Skeletal muscle tissue (tissue), 4 donors: ENCODE results near the gene MITF. TPM values are rescaled to one million over a fixed set of nuclear protein-coding genes. Genes with fewer than 3 reads are reported as not detected.

ENCODE experiments used
- H3K27ac ChIP-seq: one replicate; pipeline ENCODE4 v1.7.0; 2013; ENCODE audit warnings: mild to moderate bottlenecking, low read depth, low read length, inconsistent platforms
- H3K27me3 ChIP-seq, 3 donors: one replicate each; pipeline ENCODE4 v1.7.0; 2013; ENCODE audit warnings: low read length in 3 of 3; ENCODE audit not compliant: control insufficient read depth in 3 of 3, insufficient read depth in 3 of 3
- H3K36me3 ChIP-seq, 3 donors: one replicate each; pipeline ENCODE4 v1.7.0; 2013; ENCODE audit warnings: low read length in 3 of 3; ENCODE audit not compliant: control insufficient read depth in 3 of 3, insufficient read depth in 3 of 3
- H3K4me1 ChIP-seq, 3 donors: one replicate each; pipeline ENCODE4 v1.7.0; 2013; ENCODE audit warnings: low read length in 3 of 3, mild to moderate bottlenecking in 3 of 3; ENCODE audit not compliant: control insufficient read depth in 3 of 3, insufficient read depth in 3 of 3
- H3K4me3 ChIP-seq, 3 donors: one replicate each; pipeline ENCODE4 v1.7.0; 2013; ENCODE audit warnings: low read length in 3 of 3
- H3K9ac ChIP-seq, 3 donors: one replicate each; pipeline ENCODE4 v1.7.0; 2013; ENCODE audit warnings: low read length in 3 of 3, mild to moderate bottlenecking in 3 of 3, moderate library complexity in 2 of 3, low read depth in 1 of 3
- H3K9me3 ChIP-seq, 3 donors: one replicate each; pipeline ENCODE4 v1.7.0; 2013; ENCODE audit warnings: low read length in 3 of 3; ENCODE audit not compliant: control insufficient read depth in 3 of 3
- total RNA-seq: library from RNA; depleted of rRNA; stranded (reverse); fragments of >200 nt; gene quantifications from one replicate; pipeline ENCODE4 v1.2.3, GENCODE V29; 2014
- donor health status: Osteomylitis.

The MITF gene
- total RNA-seq, 1 donor from 2014 or later, result 11.0 TPM

DNA sequence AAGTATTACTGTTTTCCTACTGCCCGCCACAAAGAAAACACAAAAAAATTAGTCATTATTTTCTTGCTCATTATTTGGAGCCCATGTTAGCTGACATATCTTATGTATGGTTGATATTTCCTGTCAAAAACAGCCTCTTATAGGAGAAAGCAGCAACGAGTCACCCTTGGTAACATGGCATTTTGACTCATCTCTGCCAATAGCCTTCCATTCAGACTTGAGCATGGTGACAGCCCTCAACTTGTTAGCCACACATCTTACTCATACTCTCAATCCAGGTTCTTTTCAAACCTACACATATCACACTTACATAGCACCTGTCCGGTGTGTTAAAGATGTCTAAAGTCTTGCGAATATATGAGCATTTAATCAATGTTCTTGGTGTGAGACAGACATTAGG, 150.8 kb downstream of the MITF start:
- no peak overlapping the region for H3K9ac ChIP-seq
- peaks cover 0 to 3% (median 0%) of the 10 kb centered on the region in 3 donors for H3K36me3 ChIP-seq
- no peaks in the 10 kb centered on the region for H3K27me3 ChIP-seq
- peaks cover 2 to 4% (median 3%) of the 10 kb centered on the region in 3 donors for H3K4me1 ChIP-seq
- H3K9me3 ChIP-seq, result no peaks in the 10 kb centered on the region
- no peak overlapping the region for H3K27ac ChIP-seq
- H3K4me3 ChIP-seq, result no peak overlapping the region

DNA sequence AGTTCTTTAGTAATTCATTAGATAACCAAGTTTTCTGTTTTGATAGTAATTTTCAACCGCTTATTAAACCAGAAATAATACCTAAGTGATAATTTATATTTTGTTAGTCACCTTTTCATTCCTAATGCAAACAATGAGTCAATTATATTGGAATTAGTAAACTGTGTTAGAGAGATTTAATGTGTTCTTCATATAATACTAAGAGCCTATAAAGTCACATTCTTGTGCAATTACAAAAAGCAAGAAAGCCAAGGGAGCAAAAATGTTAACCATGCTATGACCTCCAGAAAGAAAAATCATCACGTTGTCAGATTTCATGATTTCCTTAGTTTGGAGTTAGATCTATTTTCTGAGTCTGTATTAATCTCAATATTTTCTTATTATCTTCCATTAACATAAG, 151.4 kb downstream of the MITF start:
- Histone ChIP-seq H3K4me3 (no peak overlapping the region), H3K4me1 (peaks cover 2 to 4% (median 3%) of the 10 kb centered on the region in 3 donors), H3K27ac (no peak overlapping the region), H3K9me3 (no peaks in the 10 kb centered on the region), H3K9ac (no peak overlapping the region), H3K27me3 (no peaks in the 10 kb centered on the region), H3K36me3 (peaks cover 0 to 3% (median 0%) of the 10 kb centered on the region in 3 donors)

DNA sequence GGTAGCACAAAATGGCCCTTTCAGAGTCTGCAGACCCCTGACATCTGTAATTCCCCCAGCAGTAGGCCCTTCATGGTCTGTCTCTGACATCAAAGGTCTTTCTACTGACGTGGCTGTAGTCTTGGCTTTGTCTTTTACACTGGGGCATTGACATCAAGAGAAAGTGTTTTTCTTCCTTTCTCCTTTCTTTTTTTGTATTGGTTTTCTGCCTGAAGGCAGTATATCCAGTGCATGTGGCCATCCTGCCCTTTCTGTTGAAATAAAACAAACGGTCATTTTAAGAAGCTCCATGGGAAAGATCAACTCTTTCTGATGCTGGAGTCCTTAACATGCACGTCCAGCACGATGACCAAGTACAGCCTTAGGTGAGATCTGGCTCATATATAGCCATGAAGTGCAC, 153.4 kb downstream of the MITF start:
- Histone ChIP-seq H3K36me3 (no peaks in the 10 kb centered on the region), H3K9me3 (no peaks in the 10 kb centered on the region), H3K27me3 (no peaks in the 10 kb centered on the region), H3K4me1 (peaks cover 2 to 3% (median 2%) of the 10 kb centered on the region in 3 donors), H3K4me3 (no peak overlapping the region), H3K9ac (no peak overlapping the region), H3K27ac (no peak overlapping the region)

DNA sequence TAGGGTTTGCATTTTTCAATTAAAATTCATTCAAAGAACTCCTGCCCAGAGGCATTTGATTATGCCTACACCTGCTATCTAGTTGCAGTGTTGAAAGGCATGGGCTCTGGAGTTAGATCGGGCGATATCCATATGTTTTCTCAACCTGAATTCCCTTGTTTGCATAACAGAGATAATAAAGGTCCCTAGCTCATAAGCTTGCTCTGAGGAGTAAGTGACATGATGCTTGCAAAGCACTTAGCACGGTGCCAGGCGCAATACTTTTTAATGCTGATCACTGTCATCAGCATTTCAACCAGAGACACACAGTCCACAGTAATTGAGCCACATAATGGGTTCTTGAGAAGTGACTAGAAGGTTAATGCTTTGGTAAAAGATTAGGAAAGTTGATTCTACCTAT, 154.0 kb downstream of the MITF start:
- no peak overlapping the region for H3K27ac ChIP-seq
- H3K36me3 ChIP-seq, result no peaks in the 10 kb centered on the region
- no peaks in the 10 kb centered on the region for H3K9me3 ChIP-seq
- H3K4me1 ChIP-seq, result peaks cover 2 to 3% (median 2%) of the 10 kb centered on the region in 3 donors
- H3K9ac ChIP-seq, result no peak overlapping the region
- H3K27me3 ChIP-seq, result no peaks in the 10 kb centered on the region
- no peak overlapping the region for H3K4me3 ChIP-seq

DNA sequence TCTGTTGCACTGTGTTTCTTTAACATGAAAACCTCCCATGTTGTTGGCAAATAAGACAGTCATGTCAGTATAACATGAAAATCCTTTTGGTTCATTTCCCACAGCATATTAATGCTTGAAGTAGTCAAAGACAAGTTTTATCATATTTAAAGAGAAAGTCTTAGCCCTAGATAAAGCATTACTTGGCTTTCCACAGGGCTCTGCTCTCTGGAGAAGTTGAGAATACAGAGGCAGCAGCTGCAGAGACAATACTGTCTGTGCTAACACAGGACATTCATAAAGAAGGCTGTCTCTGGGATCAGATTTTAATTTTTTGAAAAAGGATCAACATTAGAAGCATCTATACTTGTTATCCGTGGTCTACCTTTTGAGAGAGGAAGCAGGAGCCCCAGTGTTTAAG, 156.8 kb downstream of the MITF start:
- Histone ChIP-seq H3K36me3 (no peaks in the 10 kb centered on the region), H3K4me1 (peaks cover 0 to 2% (median 0%) of the 10 kb centered on the region in 3 donors), H3K9ac (no peak overlapping the region), H3K27ac (no peak overlapping the region), H3K4me3 (no peak overlapping the region), H3K27me3 (no peaks in the 10 kb centered on the region), H3K9me3 (no peaks in the 10 kb centered on the region)

DNA sequence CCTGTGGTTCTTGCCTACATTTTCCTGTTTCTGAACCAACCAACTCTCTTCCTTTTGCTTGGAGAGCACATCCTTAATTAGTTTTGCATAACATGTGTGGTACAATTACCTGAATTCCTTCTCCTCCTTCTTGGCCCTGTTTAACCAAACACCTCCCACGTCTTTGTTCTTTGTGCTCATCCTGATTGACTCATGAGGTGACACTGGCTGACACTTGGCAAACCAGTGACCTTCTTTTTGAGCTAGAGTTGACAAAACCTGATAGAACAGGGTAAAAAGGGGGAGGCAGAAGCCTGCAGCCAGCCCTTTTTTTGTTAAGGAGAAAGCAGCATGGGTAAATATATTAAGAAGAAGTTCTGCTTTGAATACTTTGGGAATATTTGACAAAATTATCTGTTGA, 161.1 kb downstream of the MITF start:
- Histone ChIP-seq H3K36me3 (no peaks in the 10 kb centered on the region), H3K27me3 (no peaks in the 10 kb centered on the region), H3K9me3 (no peaks in the 10 kb centered on the region), H3K4me1 (peaks cover 5 to 7% (median 6%) of the 10 kb centered on the region in 3 donors), H3K9ac (no peak overlapping the region), H3K27ac (no peak overlapping the region), H3K4me3 (no peak overlapping the region)

DNA sequence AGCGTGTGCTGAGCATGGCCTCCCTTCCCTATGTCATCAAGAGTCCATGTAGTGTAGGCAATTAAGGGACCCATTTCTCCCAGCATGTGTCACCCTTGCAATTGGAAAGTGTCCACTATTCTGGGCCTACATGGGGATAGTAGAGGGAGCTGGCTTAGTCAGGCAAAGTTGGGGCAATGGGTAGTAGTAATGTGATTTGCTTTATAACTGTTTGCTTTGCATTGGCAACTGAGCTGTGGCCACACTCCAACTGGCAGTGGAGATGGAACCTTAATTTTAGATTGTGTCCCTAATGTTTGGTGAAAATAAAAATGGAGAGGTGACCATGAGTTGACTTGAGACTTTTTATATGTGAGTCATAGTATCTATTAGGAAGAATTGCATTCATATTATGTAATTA, 162.5 kb downstream of the MITF start:
- no peak overlapping the region for H3K4me3 ChIP-seq
- no peak overlapping the region for H3K27ac ChIP-seq
- H3K9me3 ChIP-seq, result no peaks in the 10 kb centered on the region
- H3K27me3 ChIP-seq, result no peaks in the 10 kb centered on the region
- no peak overlapping the region for H3K9ac ChIP-seq
- H3K4me1 ChIP-seq, result peaks cover 5 to 7% (median 6%) of the 10 kb centered on the region in 3 donors
- no peaks in the 10 kb centered on the region for H3K36me3 ChIP-seq

DNA sequence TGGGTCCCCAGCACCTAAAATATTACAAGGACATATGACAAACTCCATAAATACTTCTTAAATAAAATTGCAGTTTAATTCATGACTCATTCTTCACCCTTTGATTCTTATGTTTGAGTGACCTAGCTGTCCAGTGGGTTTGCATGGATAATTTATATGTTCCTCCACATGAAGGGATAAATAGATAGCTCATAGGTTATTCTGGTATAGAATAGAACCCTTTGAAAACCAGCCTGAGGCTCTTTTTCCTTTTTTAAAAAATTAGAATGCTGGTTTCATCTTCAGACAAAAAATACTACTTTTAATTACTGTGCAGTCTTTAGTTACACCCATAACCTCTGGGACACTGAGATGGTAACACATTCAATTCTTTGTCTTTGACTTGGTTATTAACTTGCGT, 163.1 kb downstream of the MITF start:
- H3K27ac ChIP-seq, result no peak overlapping the region

DNA sequence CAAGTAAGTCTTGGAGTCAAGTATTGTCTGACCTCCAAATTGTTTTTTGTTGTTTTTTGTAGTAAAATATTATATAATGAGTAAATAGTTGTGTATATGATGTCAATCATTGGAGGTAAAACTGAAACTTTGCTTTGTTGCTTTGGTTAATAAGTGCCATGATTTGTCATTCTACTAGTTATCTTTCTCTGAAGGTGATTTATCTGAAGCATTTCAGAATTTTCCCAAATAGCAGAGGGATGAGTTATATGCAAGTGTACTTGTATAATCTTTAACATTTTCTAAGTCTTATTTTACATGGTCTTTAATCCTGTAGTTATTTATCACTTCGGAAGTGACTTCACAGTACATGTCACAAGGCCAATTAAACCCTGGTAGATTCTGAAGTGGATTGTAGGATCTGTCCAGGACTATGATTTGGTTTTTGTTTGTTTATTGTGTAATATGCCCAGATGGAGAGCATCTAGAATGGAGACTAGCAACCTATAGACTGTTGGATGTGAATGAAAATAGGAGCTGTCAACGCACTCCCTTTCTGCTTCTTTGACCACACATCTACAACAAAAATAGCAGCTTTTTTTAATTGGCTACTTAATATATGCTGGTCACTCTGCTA, 167.2 kb downstream of the MITF start:
- Histone ChIP-seq H3K4me1 (peaks cover 4 to 8% (median 5%) of the 10 kb centered on the region in 3 donors), H3K9ac (no peak overlapping the region), H3K27me3 (no peaks in the 10 kb centered on the region), H3K27ac (no peak overlapping the region), H3K36me3 (no peaks in the 10 kb centered on the region), H3K9me3 (no peaks in the 10 kb centered on the region), H3K4me3 (no peak overlapping the region)

More for the DNA sequence above, 163.1 kb downstream of the MITF start:
- no peaks in the 10 kb centered on the region for H3K27me3 ChIP-seq
- H3K4me3 ChIP-seq, result no peak overlapping the region
- H3K36me3 ChIP-seq, result no peaks in the 10 kb centered on the region
- no peaks in the 10 kb centered on the region for H3K9me3 ChIP-seq
- no peak overlapping the region for H3K9ac ChIP-seq
- peaks cover 4 to 7% (median 7%) of the 10 kb centered on the region in 3 donors for H3K4me1 ChIP-seq

DNA sequence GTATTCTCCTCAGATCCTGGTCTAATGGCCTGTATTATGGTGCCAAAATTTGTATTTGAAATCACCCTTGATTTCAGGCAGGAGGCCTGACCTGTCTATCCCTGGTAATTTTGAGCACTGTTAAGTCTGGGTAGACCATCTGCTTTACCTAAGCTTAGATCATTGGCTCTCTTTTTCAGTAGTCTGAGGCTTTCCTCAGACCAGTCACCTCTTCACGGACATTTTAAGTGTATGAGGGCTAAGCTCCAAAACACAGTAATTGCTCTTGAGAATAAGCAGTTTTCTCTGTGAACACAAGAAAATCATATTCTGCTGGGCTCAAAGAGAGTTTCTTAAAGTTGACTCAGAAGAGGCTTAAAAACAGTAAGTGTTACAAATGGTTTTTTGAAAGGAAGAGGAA, 168.3 kb downstream of the MITF start:
- no peak overlapping the region for H3K9ac ChIP-seq
- peaks cover 0 to 2% (median 0%) of the 10 kb centered on the region in 3 donors for H3K4me1 ChIP-seq
- no peaks in the 10 kb centered on the region for H3K36me3 ChIP-seq
- no peaks in the 10 kb centered on the region for H3K27me3 ChIP-seq
- H3K9me3 ChIP-seq, result no peaks in the 10 kb centered on the region
- H3K27ac ChIP-seq, result no peak overlapping the region
- H3K4me3 ChIP-seq, result no peak overlapping the region
